Measurements from ENCODE around the gene ERC2.

ERC2 gene

GRCh38 chr3:56048331-56048730 is 419.9 kb downstream of the ERC2 start (continued):
- TF ChIP-seq, protein P1, sequence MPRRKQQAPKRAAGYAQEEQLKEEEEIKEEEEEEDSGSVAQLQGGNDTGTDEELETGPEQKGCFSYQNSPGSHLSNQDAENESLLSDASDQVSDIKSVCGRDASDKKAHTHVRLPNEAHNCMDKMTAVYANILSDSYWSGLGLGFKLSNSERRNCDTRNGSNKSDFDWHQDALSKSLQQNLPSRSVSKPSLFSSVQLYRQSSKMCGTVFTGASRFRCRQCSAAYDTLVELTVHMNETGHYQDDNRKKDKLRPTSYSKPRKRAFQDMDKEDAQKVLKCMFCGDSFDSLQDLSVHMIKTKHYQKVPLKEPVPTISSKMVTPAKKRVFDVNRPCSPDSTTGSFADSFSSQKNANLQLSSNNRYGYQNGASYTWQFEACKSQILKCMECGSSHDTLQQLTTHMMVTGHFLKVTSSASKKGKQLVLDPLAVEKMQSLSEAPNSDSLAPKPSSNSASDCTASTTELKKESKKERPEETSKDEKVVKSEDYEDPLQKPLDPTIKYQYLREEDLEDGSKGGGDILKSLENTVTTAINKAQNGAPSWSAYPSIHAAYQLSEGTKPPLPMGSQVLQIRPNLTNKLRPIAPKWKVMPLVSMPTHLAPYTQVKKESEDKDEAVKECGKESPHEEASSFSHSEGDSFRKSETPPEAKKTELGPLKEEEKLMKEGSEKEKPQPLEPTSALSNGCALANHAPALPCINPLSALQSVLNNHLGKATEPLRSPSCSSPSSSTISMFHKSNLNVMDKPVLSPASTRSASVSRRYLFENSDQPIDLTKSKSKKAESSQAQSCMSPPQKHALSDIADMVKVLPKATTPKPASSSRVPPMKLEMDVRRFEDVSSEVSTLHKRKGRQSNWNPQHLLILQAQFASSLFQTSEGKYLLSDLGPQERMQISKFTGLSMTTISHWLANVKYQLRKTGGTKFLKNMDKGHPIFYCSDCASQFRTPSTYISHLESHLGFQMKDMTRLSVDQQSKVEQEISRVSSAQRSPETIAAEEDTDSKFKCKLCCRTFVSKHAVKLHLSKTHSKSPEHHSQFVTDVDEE (CRISPR knock-in tag; IDR thresholded peaks at IDR 0.05): no peak
- TF ChIP-seq, protein P2, sequence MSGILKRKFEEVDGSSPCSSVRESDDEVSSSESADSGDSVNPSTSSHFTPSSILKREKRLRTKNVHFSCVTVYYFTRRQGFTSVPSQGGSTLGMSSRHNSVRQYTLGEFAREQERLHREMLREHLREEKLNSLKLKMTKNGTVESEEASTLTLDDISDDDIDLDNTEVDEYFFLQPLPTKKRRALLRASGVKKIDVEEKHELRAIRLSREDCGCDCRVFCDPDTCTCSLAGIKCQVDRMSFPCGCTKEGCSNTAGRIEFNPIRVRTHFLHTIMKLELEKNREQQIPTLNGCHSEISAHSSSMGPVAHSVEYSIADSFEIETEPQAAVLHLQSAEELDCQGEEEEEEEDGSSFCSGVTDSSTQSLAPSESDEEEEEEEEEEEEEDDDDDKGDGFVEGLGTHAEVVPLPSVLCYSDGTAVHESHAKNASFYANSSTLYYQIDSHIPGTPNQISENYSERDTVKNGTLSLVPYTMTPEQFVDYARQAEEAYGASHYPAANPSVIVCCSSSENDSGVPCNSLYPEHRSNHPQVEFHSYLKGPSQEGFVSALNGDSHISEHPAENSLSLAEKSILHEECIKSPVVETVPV (CRISPR knock-in tag; IDR thresholded peaks at IDR 0.05): no peak

DNA sequence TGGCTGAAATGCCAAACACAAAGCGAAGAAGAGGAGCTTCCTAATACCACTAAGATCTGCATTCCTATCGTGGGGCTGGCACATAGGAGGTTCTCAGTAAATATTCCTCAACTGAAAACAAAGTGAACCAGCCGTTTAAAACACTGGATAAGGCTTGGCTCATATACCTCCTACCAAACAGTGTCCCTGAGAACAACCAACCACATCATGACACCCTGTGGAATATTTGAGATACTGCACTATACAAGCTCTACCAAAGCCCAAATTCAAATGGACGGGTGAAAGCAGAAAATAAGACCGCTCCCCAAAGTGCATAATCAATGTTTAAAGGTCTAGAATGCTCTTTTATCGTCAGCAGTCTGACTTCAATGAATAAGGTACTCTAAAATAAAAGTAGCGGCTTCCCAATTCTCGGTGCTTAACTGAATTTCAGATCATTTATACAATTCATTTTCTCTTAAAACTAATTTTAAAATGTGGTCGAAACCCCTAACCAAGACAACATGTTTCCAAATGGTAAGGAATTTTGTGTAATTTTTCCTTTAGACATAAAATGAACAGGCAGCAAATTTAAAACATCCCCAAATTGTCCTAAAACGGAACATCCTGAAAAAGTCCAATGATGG is 425.8 kb downstream of the ERC2 start:
- TF ChIP-seq RARB (CRISPR knock-in tag; IDR thresholded peaks at IDR 0.05) (no peak), PPARA (CRISPR knock-in tag; IDR thresholded peaks at IDR 0.05; ENCODE audit: borderline replicate concordance) (no peak), TOX (CRISPR knock-in tag; IDR thresholded peaks at IDR 0.05; ENCODE audit: borderline replicate concordance) (no peak), ZFP3 (CRISPR knock-in tag; IDR thresholded peaks at IDR 0.05) (no peak), CSDC2 (CRISPR knock-in tag; IDR thresholded peaks at IDR 0.05) (no peak)
- ATAC-seq: peak; percentile 95

DNA sequence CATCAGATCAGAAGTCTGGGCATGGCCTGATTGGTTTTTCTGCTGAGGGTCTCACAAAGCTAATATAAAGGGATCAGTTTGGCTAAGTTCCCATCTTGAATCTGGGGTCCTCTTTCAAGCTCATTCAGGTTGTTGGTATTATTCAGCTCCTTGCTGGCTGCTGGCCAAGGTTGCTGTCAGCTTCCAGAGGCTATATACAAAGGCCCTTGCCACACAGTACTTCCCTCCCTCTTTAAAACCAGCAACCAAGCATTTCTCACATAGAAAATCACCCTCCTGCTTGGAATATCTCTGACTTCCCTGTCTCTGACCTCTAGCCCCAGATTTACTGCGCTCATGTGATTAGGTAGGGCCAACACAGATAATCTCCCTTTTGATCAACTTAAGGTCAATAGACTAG is 442.9 kb downstream of the ERC2 start:
- ATAC-seq: no peak
- no peak for TF ChIP-seq ZNF565 (CRISPR knock-in tag; conservative IDR thresholded peaks at IDR 0.05; ENCODE audit: low read depth)
- TF ChIP-seq ZNF70 (CRISPR knock-in tag; IDR thresholded peaks at IDR 0.05): no peak
- no peak for TF ChIP-seq GLIS3 (CRISPR knock-in tag; IDR thresholded peaks at IDR 0.05)
- TF ChIP-seq, protein P3, sequence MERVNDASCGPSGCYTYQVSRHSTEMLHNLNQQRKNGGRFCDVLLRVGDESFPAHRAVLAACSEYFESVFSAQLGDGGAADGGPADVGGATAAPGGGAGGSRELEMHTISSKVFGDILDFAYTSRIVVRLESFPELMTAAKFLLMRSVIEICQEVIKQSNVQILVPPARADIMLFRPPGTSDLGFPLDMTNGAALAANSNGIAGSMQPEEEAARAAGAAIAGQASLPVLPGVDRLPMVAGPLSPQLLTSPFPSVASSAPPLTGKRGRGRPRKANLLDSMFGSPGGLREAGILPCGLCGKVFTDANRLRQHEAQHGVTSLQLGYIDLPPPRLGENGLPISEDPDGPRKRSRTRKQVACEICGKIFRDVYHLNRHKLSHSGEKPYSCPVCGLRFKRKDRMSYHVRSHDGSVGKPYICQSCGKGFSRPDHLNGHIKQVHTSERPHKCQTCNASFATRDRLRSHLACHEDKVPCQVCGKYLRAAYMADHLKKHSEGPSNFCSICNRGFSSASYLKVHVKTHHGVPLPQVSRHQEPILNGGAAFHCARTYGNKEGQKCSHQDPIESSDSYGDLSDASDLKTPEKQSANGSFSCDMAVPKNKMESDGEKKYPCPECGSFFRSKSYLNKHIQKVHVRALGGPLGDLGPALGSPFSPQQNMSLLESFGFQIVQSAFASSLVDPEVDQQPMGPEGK (CRISPR knock-in tag; IDR thresholded peaks at IDR 0.05; ENCODE audit: borderline replicate concordance): no peak
- no peak for TF ChIP-seq POU6F1 (CRISPR knock-in tag; IDR thresholded peaks at IDR 0.05; ENCODE audit: borderline replicate concordance, low read depth)
- TF ChIP-seq ZFP30 (CRISPR knock-in tag; IDR thresholded peaks at IDR 0.05): no peak
- TF ChIP-seq, protein P1 (CRISPR knock-in tag; IDR thresholded peaks at IDR 0.05): no peak
- no peak for TF ChIP-seq ZFP3 (CRISPR knock-in tag; IDR thresholded peaks at IDR 0.05)
- no peak for TF ChIP-seq CREB5 (CRISPR knock-in tag; IDR thresholded peaks at IDR 0.05; ENCODE audit: low read depth)
- no peak for TF ChIP-seq CSDC2 (CRISPR knock-in tag; IDR thresholded peaks at IDR 0.05)
- TF ChIP-seq, protein P2 (CRISPR knock-in tag; IDR thresholded peaks at IDR 0.05): no peak
- TF ChIP-seq ISL1 (CRISPR knock-in tag; IDR thresholded peaks at IDR 0.05): no peak
- no peak for TF ChIP-seq ESRRG (CRISPR knock-in tag; IDR thresholded peaks at IDR 0.05)
- TF ChIP-seq RARB (CRISPR knock-in tag; IDR thresholded peaks at IDR 0.05): no peak
- no peak for TF ChIP-seq BACH2 (CRISPR knock-in tag; IDR thresholded peaks at IDR 0.05; ENCODE audit: borderline replicate concordance)
- no peak for TF ChIP-seq ARNTL (CRISPR knock-in tag; IDR thresholded peaks at IDR 0.05; ENCODE audit: borderline replicate concordance, low read depth)
- no peak for TF ChIP-seq ZNF8 (CRISPR knock-in tag; IDR thresholded peaks at IDR 0.05)
- no peak for TF ChIP-seq TOX (CRISPR knock-in tag; IDR thresholded peaks at IDR 0.05; ENCODE audit: borderline replicate concordance)
- TF ChIP-seq PPARA (CRISPR knock-in tag; IDR thresholded peaks at IDR 0.05; ENCODE audit: borderline replicate concordance): no peak

All from SK-N-SH treated with all-trans-retinoic acid at 6 μM for 48 hours (cell line).